ENCODE results near the gene MTMR3. TPM values are rescaled to one million over a fixed set of nuclear protein-coding genes. Genes with fewer than 3 reads are reported as not detected.
"Not testable (repeated sequence)": the region's sequence is repeated elsewhere in the genome, so short reads cannot be mapped to it uniquely, and the experiment has no call there.

Gene MTMR3
- total and polyA plus RNA-seq, 2 donors (not counting 1 experiment from before 2014, with no cell fraction given), result 31.7 to 67.8 TPM

DNA sequence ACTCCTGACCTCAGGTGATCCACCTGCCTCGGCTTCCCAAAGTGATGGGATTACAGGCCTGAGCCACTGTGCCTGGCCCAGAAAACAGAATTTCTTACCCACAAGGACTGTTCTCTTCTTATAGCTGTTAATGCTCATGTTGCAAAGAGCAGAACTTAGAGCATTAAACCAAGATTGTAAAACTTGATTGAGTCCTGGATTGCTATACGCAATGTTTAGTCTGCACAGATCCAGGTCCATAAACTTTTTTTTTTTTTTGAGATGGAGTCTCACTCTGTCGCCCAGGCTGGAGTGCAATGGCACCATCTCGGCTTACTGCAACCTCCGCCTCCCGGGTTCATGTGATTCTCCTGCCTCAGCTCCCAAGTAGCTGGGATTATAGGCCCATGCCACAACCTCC lies 178.1 kb downstream of the MTMR3 start:
- H3K4me1 ChIP-seq (ENCODE audit: control insufficient read depth in 2 of 2, insufficient read depth in 2 of 2, low read length in 2 of 2); DNase-seq; H3K4me3 ChIP-seq (ENCODE audit: control extremely low read depth in 1 of 5, extremely low read depth in 1 of 5, insufficient read depth in 1 of 5, low read depth in 2 of 5, low read length in 4 of 5); H3K79me2 ChIP-seq (ENCODE audit: control insufficient read depth, insufficient read depth, low read length); CTCF ChIA-PET; H4K20me1 ChIP-seq (ENCODE audit: control insufficient read depth, insufficient read depth, low read length, poor library complexity, severe bottlenecking); H3K36me3 ChIP-seq (replicated peaks in 1 of 2; ENCODE audit: control extremely low read depth in 1 of 2, control insufficient read depth in 1 of 2, extremely low read depth in 1 of 2, insufficient read depth in 2 of 2, low read length in 1 of 2); H3K27ac ChIP-seq (ENCODE audit: low read length in 2 of 2); H3K27ac Mint-ChIP-seq; H3K4me1 Mint-ChIP-seq; H2AFZ ChIP-seq (ENCODE audit: insufficient read depth, low read depth, low read length, poor library complexity, severe bottlenecking); H3K4me3 Mint-ChIP-seq; ATAC-seq (ENCODE audit: low read depth); H3K9ac ChIP-seq (ENCODE audit: low read length); POLR2A ChIA-PET; H3K4me2 ChIP-seq (replicated peaks; ENCODE audit: low read depth, low read length, poor library complexity, severe bottlenecking); intact Hi-C loops (cut with micrococcal nuclease); H3K27me3 ChIP-seq (replicated peaks in 1 of 4; ENCODE audit: control extremely low read depth in 1 of 4, control insufficient read depth in 3 of 4, insufficient read depth in 4 of 4, low read length in 3 of 4): not testable (repeated sequence)
- 100% methylated on average over 2 of the region's 6 CpGs for WGBS (ENCODE audit: insufficient coverage)
- peaks cover 4 to 26% (median 23%) of the 10 kb centered on the region in 3 donors for H3K9me3 ChIP-seq (ENCODE audit: control extremely low read depth in 1 of 3, control insufficient read depth in 2 of 3, insufficient read depth in 1 of 3, low read length in 2 of 3)
- Mint-ChIP-seq H3K27me3 (peaks cover 19% of the 10 kb centered on the region), H3K9me3 (ENCODE audit: insufficient read depth) (peaks cover 18% of the 10 kb centered on the region)

DNA sequence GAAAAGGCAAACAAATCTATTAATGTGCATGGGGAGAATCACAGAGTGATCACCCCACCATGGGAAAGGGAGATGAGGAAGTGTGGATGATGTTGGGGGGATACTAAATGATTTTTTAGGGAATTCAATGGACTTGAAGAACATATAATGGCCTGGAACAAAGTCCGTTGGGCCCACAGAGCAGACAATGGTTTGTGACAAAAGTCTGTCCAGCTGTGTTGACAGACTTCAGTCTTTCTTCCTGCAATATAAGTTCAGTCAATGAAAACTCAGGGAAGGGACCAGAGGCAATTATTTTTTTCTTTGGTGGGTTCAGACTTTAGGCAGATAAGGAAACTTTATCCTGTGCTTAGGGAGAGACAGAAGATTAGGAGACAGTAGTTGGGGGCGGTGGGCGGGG lies 179.3 kb downstream of the MTMR3 start:
- WGBS (ENCODE audit: insufficient coverage), result 94% methylated on average over 2 of the region's 3 CpGs
- Histone ChIP-seq H3K27me3 (replicated peaks in 1 of 4; ENCODE audit: control extremely low read depth in 1 of 4, control insufficient read depth in 3 of 4, insufficient read depth in 4 of 4, low read length in 3 of 4) (no peaks in the 10 kb centered on the region), H3K9ac (ENCODE audit: low read length) (no peak overlapping the region), H3K36me3 (replicated peaks in 1 of 2; ENCODE audit: control extremely low read depth in 1 of 2, control insufficient read depth in 1 of 2, extremely low read depth in 1 of 2, insufficient read depth in 2 of 2, low read length in 1 of 2) (no peaks in the 10 kb centered on the region), H4K20me1 (ENCODE audit: control insufficient read depth, insufficient read depth, low read length, poor library complexity, severe bottlenecking) (no peaks in the 10 kb centered on the region), H3K4me2 (replicated peaks; ENCODE audit: low read depth, low read length, poor library complexity, severe bottlenecking) (no peak overlapping the region), H3K79me2 (ENCODE audit: control insufficient read depth, insufficient read depth, low read length) (no peaks in the 10 kb centered on the region), H3K9me3 (ENCODE audit: control extremely low read depth in 1 of 3, control insufficient read depth in 2 of 3, insufficient read depth in 1 of 3, low read length in 2 of 3) (peaks cover 4 to 22% (median 19%) of the 10 kb centered on the region in 3 donors), H3K27ac (ENCODE audit: low read length in 2 of 2) (no peak overlapping the region), H3K4me3 (ENCODE audit: control extremely low read depth in 1 of 5, extremely low read depth in 1 of 5, insufficient read depth in 1 of 5, low read depth in 2 of 5, low read length in 4 of 5) (no peak overlapping the region), H2AFZ (ENCODE audit: insufficient read depth, low read depth, low read length, poor library complexity, severe bottlenecking) (no peak overlapping the region), H3K4me1 (ENCODE audit: control insufficient read depth in 2 of 2, insufficient read depth in 2 of 2, low read length in 2 of 2) (no peaks in the 10 kb centered on the region)
- Mint-ChIP-seq H3K4me3 (no peak overlapping the region), H3K9me3 (ENCODE audit: insufficient read depth) (peaks cover 14% of the 10 kb centered on the region), H3K27me3 (peaks cover 17% of the 10 kb centered on the region), H3K4me1 (no peaks in the 10 kb centered on the region), H3K27ac (no peak overlapping the region)
- TF ChIP-seq EZH2 (IDR thresholded peaks at IDR 0.05; ENCODE audit: borderline replicate concordance, insufficient read depth, low read depth, low read length, poor library complexity, severe bottlenecking), result no peak
- TF ChIP-seq, protein P1, sequence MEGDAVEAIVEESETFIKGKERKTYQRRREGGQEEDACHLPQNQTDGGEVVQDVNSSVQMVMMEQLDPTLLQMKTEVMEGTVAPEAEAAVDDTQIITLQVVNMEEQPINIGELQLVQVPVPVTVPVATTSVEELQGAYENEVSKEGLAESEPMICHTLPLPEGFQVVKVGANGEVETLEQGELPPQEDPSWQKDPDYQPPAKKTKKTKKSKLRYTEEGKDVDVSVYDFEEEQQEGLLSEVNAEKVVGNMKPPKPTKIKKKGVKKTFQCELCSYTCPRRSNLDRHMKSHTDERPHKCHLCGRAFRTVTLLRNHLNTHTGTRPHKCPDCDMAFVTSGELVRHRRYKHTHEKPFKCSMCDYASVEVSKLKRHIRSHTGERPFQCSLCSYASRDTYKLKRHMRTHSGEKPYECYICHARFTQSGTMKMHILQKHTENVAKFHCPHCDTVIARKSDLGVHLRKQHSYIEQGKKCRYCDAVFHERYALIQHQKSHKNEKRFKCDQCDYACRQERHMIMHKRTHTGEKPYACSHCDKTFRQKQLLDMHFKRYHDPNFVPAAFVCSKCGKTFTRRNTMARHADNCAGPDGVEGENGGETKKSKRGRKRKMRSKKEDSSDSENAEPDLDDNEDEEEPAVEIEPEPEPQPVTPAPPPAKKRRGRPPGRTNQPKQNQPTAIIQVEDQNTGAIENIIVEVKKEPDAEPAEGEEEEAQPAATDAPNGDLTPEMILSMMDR (IDR thresholded peaks at IDR 0.05), result no peak
- intact Hi-C loops (cut with micrococcal nuclease), result no loop called here
- CTCF ChIA-PET, result no interaction called here
- POLR2A ChIA-PET, result no interaction called here
- no peak for ATAC-seq (ENCODE audit: low read depth)
- no peak for DNase-seq
